Mammary epithelial cell (primary cell): Measurements from ENCODE around the gene CSMD2.

ENCODE experiments used
- EZH2 ChIP-seq: IDR thresholded peaks from 2 replicates; pipeline ENCODE4 v1.6.1; 2012; ENCODE audit warnings: low read length, inconsistent platforms, borderline replicate concordance
- TF ChIP-seq, protein P1 (sequence below), 2 donors: IDR thresholded peaks in 1 of 2; conservative IDR thresholded peaks in 1 of 2; 2 replicates each; pipeline ENCODE4 v1.5.1; 2011 to 2012; ENCODE audit warnings: inconsistent platforms in 2 of 2, low read length in 2 of 2, mild to moderate bottlenecking in 2 of 2, control low read depth in 1 of 2, low read depth in 1 of 2; ENCODE audit not compliant: insufficient read depth in 1 of 2; ENCODE audit errors: extremely low read depth in 1 of 2

DNA sequence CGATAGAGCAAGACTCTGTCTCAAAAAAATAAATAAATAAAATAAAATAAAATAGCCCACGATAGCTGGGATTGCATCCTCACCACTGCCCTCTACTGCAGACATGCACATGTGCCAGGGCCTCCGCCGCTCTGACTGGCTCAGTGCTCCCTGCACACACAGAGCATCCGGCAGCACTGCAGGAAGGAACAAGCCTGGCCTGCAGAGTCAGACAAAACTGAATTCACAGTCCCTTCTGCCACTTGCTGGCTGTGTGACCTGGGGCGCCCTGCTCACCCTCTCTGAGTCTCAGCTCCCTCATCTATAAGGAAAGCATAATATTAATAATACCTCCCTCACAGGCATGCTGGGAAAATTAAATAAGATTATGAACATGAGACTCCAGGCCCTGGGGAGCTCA, 35.4 kb downstream of the CSMD2 start:
- TF ChIP-seq, protein P1, sequence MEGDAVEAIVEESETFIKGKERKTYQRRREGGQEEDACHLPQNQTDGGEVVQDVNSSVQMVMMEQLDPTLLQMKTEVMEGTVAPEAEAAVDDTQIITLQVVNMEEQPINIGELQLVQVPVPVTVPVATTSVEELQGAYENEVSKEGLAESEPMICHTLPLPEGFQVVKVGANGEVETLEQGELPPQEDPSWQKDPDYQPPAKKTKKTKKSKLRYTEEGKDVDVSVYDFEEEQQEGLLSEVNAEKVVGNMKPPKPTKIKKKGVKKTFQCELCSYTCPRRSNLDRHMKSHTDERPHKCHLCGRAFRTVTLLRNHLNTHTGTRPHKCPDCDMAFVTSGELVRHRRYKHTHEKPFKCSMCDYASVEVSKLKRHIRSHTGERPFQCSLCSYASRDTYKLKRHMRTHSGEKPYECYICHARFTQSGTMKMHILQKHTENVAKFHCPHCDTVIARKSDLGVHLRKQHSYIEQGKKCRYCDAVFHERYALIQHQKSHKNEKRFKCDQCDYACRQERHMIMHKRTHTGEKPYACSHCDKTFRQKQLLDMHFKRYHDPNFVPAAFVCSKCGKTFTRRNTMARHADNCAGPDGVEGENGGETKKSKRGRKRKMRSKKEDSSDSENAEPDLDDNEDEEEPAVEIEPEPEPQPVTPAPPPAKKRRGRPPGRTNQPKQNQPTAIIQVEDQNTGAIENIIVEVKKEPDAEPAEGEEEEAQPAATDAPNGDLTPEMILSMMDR (conservative IDR thresholded peaks at IDR 0.05 in 1 of 2, IDR thresholded peaks at IDR 0.05 in 1 of 2; ENCODE audit: extremely low read depth in 1 of 2, insufficient read depth in 1 of 2, low read depth in 1 of 2, low read length in 2 of 2), result no peak
- TF ChIP-seq EZH2, result no peak
